T-helper 22 cell (primary cell): ENCODE measurements around the gene SCYL1.
A peak's percentile ranks its signal among the peaks of the same experiment; 100 is the strongest.

Experiments
- DNase-seq: peaks from one replicate; pipeline ENCODE4 v3.0.0-alpha.2; 2020; ENCODE audit warnings: low read depth

The SCYL1 gene

DNA sequence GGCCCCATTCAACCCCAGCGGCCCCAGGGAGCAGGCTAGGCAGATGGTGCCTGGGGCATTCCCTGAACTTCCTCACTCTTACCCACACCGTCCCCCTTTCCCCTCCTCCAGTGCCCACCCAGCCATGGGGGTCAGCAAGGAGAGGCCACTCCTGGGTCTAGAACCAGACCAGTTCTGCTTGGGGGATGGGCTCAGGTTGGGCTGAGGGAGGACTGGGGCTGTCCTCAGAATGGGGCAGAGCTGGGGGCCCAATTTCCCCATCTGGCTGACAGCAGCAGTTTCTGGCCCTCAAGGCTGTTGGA is 12.4 kb downstream of the SCYL1 start:
- no peak for DNase-seq

DNA sequence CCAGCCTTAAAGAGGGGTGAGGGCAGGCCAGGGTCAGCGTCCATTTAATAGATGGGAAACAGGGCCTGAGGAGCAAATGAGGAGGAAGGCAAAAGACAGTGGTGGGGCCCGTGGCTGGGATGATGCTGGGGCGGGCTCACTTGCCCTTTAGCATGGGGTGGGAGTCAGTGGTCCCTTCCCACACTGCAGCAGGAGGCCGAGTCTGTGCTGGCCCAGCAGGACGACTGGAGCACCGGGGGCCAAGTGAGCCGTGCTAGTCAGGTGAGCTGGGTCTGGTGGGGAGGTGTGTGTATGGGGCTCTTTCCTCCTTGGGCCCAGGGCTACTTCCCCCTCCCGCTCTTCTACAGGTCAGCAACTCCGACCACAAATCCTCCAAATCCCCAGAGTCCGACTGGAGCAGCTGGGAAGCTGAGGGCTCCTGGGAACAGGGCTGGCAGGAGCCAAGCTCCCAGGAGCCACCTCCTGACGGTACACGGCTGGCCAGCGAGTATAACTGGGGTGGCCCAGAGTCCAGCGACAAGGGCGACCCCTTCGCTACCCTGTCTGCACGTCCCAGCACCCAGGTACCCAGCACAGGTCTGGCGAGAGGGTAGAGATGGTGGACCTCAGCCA is 12.8 kb downstream of the SCYL1 start:
- DNase-seq: no peak

DNA sequence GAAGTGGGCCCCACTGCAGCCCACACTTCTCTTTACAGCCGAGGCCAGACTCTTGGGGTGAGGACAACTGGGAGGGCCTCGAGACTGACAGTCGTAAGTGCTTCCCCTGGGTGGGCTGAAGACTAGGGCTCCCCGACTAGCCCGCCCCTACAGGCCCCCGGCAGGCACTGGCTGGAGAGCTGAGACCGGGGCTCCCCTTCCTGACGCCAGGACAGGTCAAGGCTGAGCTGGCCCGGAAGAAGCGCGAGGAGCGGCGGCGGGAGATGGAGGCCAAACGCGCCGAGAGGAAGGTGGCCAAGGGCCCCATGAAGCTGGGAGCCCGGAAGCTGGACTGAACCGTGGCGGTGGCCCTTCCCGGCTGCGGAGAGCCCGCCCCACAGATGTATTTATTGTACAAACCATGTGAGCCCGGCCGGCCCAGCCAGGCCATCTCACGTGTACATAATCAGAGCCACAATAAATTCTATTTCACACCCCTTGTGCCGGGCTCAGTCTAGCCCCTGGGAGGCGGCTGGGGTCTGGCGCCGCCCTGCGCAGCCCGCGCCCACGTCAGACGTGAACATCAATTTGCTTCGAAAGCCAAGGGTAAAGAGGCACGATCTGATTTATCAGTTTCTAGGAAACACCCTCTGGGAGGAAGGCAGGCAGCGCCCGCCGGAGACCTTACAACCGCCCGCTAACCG is 13.5 kb downstream of the SCYL1 start:
- no peak for DNase-seq

DNA sequence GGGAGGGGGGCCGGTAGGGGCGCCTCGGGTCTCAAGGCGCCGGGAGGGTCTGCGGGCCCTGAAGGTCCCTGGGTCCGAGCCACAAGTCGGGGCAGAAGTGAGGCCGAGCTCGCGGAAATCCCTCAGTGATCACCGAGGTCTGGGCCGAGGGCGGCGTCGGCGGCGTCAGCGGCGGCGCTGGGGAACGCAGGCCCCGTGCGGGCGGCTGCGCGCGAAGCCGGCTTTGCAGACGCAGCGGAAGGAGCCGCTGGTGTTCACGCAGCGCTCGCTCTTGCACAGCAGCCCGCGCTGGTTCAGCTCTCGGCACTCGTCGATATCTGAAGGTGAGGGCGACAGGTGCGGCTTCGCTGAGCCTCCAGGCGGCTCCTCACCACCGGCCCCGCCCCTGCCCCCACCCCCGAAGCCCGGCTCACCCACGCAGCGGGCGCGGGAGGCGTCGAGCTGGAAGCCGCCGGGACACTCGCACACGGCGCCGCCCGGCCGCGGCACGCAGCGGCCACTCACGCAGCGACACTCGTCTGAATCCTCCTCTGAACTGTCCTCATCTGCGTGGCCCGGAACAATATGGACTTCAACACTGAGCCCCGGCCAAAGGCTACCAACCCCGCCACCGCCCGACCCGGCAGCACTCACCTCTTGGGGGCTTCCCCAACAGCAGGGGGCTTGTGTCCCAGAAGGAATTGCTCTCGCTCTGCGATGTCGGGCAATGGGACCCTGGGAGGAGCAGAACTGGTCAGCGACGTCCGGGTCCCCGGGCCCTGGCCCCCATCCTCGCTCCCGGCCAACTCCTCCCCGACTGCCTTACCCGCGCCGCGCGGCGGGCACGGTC is 14.2 kb downstream of the SCYL1 start:
- DNase-seq: no peak

DNA sequence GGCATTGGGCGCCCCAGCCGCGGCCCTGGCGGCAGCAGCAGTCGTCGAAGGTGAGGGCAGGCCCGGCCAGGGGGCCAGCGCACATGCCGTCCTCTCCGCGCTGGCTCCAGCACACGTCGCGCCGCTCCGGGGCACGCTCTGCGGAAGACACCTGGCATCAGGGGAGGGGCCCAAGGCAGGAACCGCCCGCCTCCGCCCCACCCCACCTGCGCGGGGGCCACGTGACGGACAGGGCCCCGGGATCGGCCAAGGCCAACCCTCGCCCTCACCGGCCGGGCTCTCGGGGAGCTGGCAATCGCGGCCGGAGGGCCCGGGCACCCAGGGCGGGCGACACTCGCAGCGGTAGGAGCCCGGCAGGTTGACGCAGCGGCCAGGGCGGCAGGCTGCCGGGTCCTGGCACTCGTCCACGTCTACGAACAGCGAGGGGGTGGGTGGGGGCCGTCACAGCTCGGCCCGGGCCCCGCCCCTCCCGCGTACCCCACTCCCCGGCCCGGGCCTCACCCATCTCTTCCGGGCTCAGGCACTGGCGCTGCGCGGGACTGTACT is 14.9 kb downstream of the SCYL1 start:
- no peak for DNase-seq

DNA sequence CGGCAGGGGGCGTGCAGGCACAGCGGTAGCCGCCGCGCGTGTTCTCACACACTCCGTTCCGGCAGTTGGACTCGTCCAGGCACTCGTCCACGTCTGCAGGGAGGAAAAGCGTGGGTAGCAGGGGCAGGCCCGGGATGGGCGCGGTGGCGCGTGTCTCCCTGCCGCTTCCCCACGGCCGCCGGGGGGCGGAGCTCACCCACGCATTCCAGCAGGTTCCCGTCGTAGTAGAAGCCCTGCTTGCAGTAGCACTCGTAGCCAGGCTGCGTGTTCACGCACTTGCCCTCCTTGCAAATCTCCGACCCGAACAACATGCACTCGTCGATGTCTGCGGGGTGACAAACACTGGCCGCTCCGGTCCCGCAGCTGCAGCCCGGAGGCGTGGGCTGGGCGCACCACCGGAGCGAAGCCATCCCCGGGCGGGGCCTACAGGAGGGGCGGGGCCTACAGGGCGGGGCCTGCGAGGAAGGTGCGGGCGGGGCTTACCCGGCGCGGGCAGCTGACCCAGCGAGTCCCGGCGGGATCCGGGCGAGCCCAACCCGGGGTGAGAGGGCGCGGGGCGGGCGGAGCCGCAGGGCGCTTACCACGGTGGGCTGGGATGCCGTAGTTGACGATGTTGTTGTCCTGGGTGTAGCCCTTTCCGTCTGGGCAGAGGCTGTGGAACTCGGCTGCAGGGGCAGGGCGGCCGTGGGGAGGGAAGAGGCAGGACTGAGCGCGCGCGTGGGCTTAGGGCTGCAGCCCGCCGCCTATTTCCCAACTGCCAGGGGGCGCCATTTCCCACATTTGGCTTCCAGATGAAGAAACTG is 15.6 kb downstream of the SCYL1 start:
- peak; percentile 80 for DNase-seq

DNA sequence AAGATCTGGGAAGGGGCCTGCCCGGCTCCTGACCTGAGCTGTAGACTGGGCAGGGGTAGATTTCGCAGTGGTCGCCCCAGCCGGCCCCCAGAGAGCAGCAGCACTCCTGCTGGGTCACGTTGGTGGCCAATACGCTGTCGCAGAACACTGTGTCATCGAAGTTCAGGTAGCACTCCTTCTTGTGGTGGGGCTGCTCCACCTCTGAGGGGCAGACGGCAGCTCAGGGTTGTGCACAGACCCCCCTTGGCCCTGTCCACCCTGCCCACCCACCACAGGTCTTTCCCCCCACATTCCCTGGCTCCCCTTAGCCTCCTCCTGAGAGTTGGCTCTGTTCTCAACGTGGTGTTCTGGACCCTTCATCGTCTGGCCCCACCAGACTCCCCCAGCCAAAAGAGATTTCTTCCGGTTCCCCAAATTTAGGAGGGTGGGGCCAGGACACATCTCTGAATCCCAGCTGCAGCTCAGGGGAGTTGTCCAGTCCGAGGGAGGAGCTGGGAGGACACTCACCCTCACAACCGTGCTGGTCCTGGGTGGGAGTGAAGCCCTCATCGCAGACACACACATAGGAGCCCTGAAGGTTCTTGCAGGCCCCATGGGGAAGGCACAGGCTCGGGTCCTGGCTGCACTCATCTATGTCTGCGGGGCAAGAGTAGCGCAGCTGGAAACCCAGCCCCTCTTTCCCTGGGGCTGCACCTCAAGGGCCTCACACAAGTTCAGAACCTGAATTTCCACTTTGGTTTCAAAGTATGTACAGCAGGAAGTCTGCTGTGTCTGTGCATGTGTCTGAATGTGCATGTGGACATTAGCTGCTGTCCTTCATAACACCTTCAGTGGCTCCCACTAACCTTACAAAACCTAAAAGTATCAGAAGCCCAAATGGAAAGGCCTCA is 16.5 kb downstream of the SCYL1 start:
- DNase-seq: no peak

DNA sequence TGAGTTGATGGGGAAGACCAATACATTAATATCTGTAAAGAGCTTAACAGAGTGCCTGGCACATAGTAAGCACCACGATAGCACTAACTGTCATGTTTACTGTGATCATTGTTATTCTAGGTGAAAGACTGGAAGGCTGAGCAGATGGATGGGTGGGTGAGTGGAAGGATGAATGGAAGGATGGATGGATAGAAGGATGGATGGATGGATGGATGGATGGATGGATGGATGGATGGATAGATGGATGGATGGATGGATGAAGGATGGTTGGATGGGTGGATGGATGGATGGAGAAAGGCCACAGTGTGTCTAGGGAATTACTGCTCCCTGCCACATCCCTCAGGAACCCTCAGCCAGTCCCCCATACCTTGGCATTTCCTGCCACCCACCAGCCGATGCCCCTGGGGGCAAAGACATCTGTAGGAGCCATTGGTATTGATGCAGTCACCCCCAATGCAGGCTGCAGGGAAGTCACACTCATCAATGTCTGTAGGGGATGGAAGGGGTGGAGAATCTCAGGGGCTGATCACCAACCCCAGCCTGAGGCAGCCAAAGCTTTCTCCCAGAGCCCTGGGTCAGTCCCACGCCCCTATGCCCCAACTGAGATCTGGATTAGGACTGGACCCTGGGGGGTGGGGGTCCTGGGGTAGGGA is 18.0 kb downstream of the SCYL1 start:
- no peak for DNase-seq

DNA sequence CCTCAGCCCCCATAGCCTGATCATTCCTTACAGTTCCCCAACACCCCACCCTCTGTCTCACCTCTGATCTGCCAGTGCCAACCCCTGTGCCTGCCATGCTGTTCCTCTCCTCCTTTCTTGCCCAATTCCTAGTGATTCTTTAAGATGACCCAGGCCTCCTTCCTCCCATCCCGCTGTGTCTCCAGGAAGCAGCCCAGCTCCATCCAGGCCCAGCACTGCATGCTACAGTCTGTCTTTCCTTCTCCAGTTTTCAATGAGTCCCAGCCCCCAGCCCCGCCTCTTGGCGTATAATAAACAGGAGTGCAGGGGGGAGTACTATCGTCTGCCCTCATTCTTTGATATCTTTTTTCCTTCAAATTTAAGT is 21.0 kb downstream of the SCYL1 start:
- DNase-seq: no peak

DNA sequence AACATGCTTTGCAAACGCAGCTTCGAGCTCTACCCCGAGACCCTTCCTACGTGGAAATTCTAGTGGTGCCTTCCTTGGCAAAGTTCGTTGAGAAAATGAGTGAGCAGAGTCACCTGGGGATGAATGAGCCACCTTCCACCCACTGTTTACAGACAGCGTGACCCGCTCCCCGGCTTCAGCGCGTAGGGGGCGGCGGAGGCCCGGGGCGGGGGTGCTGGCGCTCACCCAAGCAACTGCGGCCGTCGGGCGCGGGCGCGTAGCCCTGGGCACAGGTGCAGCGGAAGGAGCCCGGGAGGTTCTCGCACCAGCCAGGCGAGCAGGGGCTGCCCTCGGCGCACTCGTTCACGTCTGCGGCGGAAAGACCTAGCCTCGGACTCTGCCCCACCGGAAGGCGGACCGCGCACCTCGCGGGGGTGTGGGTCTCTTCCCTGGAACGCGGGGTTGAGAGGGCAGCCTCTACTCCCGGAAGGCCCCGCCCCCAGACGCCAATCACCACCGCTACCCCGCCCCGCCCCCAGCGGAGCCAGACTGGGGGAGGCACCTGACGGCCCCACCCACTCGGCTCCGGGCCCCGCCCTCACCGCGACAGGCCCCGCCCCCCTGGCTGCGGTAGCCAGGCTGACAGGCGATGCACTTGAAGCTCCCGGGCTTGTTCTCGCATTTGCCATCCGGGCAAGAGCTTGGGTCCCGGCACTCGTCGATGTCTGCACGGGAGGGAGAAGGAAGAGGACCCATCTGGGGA is 21.5 kb downstream of the SCYL1 start:
- DNase-seq: peak; percentile 97

DNA sequence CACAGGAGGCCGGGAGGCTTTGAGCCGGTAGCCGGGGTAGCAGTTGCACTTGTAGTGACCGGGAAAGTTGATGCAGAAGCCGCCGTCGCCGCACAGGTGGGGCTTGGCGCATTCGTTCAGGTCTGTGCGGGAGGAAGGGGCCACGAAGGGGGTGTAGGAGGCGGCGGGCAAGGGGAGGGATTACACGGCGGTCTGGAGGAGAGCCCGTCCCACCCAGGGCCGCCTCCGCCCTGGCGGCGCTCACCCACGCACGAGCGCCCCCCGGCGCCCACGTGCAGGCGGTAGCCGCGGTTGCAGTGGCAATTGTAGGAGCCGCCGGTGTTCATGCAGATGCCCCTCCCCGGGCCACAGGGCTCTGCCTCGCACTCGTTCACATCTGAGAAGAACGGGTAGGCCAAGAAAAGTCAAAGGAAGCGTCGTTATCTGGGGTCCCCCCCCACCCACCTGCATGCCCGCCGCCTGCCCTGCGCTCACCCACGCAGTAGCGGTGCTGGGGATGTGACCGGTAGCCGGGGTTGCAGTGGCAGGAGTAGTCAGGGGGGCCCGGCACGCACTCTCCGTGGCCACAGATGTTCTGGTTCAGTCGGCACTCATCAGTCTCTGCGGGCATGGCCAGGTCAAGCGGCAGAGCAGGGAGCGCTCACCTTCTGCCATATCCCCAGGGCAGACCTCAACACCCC is 22.7 kb downstream of the SCYL1 start:
- no peak for DNase-seq

DNA sequence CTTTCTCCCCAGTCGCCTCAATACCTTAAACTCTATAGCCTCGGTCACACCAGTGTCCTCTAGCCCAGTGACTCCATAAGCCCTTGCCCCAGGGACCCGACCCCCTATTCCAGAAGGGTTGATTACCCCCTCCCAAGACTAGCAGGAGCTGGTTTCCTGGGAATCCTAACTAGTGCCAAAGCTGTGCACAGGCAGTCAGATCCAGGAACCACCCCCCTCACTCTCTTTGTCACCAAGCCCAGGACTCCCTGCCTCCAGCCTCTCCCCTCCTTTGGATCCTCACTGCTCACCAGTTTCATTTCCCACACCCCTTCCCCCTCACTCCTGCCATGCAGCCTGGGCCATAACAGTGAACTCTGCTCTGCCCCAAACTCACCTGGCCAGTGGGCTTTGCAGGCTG is 23.5 kb downstream of the SCYL1 start:
- DNase-seq: no peak

DNA sequence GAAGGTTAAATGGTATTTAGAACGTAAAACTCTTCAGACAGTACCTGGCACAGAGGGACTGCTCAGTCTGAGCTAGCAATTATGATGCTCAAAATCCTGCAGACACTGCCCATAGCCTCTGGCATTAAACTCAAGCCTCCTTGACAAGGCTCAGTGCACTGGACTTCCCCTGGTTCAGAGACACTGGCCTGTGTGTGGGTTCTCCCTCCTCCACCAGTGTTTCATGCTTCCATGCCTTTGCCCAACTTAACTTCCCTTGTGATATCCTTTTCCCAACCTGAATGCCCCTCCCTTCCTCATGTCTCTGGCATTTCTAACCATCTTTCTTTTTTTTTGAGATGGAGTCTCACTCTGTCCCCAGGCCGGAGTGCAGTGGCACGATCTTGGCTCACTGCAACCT is 24.2 kb downstream of the SCYL1 start:
- no peak for DNase-seq

DNA sequence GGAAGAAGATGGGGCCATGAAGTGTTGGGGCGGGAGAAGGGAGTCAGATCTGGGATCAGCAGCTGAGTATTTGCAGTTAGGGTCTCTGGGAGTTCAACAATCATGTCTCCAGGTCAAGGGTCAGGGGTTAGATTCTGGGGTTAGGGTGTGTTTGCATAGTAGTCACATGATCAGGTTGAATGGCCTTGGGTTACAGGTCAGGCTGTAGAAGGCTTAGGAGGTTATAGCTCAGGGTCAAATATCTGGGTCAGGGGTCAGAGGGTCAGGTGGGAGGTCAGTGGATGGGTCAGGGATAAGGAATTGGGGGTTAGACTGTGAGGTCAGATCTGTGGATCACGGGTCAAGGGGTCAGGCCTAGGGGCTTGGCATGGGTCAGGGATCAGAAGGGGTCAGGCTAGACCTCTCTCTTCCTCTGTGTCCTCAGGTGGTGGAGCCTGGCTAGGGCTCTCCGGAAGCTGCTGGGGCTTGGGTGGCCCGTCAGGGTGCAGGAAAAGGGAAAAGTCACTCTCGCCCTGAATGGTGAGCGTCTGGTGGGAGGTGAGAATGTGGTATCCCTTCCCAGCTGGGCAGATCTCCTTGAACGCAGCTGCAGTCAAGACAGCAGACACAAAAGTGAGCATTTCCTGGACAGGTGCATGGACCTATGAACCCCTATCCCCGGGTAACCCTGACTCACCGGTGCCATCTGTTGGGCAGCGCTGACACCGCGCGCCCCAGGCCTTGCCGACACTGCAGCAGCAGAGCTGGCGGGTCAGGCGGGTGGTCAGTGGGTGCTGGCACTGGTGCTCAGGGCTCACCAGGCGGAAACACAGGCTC is 26.9 kb downstream of the SCYL1 start:
- DNase-seq: no peak

DNA sequence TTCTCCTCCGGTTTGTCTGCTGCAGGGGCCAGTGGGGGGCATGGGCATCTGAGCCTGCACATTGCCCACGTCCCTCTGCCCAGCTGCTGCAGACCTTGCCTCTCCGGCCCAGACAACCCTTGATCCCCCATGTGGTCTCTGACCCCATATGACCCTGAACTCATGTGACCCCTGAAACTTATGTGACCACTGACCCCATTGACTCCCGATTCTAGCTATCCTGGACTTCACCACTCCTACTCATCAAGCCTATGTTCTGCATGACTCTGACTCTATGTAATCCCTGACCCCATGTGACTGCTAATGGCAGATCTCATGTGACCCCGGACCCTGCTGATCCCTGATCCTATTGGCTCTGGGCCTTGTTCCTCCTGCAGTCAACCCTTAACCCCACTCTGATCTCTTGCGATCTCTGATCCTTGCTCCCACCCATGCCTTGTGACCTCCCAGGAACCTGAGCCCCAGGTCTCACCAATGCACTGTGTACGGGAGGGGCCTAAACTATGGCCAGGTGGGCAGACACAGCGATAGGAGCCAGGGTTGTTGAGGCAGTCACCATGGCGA is 27.6 kb downstream of the SCYL1 start:
- DNase-seq: no peak

DNA sequence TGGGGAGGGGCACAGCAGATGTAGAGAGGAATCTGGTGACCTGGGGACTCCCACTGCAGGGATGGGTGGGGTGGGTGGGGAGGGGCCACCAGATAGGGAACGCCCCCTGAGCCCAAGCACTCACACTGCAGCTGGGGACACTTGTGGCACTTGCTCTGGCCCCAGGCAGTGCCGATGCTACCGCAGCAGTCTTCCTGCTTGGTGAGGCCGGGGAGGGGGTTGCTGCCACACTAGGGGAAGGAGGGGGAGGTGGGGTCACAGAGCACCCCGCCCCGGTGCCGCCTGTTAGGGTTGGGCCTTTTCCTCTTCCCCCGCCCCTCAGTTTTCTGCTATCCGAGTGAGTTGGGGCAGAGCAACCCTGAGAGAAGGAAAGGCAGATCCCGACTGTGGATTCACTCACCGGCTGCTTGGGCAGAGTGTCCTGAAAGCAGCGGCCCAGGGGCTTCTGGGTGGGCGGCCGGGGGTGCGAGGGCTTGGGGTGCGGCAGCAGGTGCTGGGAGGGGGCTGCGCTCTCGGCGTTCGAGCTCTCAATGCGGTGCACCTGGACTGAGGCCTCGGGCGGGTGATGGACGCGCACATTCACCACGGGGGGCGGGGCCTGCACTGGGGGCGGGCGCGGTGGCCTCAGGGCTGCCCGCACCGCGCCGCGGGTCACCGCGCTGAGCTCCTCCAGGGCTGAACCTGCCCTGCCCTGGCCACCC is 28.6 kb downstream of the SCYL1 start:
- DNase-seq: peak; percentile 70

DNA sequence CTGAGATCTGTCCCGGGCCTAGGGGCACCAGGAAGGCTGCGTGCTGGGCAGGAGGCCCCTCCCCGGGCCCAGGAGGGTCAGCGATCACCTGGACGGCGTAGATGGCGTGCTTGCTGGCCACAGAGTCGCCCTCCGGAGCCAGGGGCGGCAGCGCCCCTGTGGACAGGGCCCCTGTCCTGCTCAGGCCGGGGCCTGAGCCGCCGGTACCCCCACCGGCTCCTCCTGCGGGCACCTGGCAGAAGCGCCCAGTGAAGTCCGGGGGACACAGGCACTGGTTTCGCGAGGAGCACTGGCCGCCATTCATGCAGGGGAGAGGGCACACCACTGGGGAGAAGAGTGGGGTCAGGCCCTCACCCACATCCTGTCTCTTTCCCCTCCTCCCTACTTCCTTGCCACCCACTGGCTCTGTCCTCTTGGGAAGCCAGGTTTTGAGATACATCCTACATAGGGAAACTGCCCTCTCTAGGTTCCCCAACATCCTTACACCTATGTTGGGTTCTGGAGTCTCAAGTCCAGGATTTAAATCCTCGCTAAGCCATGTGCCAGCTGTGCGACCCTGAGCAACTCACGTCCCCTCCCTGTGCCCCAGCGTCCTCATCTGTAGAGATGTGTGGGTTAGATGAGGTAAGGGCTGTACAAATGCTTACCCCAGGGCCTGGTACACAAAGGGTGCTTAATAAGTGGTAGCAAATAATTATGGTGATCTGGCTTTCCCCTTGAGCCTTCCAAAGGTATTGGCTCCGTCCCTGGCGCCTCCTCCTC is 29.4 kb downstream of the SCYL1 start:
- no peak for DNase-seq
